Measurements from ENCODE around the gene SUGP2. TPM values are rescaled to one million over a fixed set of nuclear protein-coding genes. Genes with fewer than 3 reads are reported as not detected.

Gene SUGP2
- total and polyA plus RNA-seq, 2 of the 13 experiments (the other 11 are each of a cell fraction or from before 2014, with no cell fraction given): 40.6 to 57.7 TPM

DNA sequence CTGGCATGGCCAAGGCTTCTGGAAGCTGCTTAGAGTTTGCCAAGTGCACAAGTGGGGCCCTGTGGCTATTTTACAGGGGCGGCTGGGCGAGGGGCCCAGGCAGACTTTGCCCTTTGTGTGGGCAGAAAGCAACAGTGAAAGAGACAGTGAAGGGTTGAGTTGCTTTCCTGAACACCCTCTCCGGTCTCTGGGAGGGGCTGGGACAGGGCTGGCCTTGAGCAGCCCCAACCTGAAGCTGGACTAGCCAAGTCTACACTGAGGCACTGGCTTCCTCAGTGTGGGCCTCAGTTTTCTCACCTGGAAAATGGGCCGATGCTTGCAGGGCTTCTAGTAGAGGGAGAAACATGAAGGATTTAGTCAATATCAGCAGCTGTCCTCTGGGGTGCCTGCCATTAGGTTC lies 89.9 kb downstream of the SUGP2 start (continued):
- TF ChIP-seq, protein P1, sequence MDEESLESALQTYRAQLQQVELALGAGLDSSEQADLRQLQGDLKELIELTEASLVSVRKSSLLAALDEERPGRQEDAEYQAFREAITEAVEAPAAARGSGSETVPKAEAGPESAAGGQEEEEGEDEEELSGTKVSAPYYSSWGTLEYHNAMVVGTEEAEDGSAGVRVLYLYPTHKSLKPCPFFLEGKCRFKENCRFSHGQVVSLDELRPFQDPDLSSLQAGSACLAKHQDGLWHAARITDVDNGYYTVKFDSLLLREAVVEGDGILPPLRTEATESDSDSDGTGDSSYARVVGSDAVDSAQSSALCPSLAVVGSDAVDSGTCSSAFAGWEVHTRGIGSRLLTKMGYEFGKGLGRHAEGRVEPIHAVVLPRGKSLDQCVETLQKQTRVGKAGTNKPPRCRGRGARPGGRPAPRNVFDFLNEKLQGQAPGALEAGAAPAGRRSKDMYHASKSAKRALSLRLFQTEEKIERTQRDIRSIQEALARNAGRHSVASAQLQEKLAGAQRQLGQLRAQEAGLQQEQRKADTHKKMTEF (CRISPR knock-in tag; IDR thresholded peaks at IDR 0.05): no peak
- no peak for TF ChIP-seq NBN (conservative IDR thresholded peaks at IDR 0.05)
- peak; percentile 34; the same call in 1 of the 2 replicates for TF ChIP-seq HOXA3 (CRISPR knock-in tag; IDR thresholded peaks at IDR 0.05)
- TF ChIP-seq NFKBIZ (CRISPR knock-in tag; IDR thresholded peaks at IDR 0.05): no peak
- TF ChIP-seq MTF1 (CRISPR knock-in tag; IDR thresholded peaks at IDR 0.05): no peak
- TF ChIP-seq ZNF570 (CRISPR knock-in tag; IDR thresholded peaks at IDR 0.05; ENCODE audit: borderline replicate concordance): no peak
- TF ChIP-seq, protein P2, sequence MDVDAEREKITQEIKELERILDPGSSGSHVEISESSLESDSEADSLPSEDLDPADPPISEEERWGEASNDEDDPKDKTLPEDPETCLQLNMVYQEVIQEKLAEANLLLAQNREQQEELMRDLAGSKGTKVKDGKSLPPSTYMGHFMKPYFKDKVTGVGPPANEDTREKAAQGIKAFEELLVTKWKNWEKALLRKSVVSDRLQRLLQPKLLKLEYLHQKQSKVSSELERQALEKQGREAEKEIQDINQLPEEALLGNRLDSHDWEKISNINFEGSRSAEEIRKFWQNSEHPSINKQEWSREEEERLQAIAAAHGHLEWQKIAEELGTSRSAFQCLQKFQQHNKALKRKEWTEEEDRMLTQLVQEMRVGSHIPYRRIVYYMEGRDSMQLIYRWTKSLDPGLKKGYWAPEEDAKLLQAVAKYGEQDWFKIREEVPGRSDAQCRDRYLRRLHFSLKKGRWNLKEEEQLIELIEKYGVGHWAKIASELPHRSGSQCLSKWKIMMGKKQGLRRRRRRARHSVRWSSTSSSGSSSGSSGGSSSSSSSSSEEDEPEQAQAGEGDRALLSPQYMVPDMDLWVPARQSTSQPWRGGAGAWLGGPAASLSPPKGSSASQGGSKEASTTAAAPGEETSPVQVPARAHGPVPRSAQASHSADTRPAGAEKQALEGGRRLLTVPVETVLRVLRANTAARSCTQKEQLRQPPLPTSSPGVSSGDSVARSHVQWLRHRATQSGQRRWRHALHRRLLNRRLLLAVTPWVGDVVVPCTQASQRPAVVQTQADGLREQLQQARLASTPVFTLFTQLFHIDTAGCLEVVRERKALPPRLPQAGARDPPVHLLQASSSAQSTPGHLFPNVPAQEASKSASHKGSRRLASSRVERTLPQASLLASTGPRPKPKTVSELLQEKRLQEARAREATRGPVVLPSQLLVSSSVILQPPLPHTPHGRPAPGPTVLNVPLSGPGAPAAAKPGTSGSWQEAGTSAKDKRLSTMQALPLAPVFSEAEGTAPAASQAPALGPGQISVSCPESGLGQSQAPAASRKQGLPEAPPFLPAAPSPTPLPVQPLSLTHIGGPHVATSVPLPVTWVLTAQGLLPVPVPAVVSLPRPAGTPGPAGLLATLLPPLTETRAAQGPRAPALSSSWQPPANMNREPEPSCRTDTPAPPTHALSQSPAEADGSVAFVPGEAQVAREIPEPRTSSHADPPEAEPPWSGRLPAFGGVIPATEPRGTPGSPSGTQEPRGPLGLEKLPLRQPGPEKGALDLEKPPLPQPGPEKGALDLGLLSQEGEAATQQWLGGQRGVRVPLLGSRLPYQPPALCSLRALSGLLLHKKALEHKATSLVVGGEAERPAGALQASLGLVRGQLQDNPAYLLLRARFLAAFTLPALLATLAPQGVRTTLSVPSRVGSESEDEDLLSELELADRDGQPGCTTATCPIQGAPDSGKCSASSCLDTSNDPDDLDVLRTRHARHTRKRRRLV (CRISPR knock-in tag; IDR thresholded peaks at IDR 0.05): no peak
- peak; percentile 21 for TF ChIP-seq XRCC5 (optimal IDR thresholded peaks at IDR 0.05; ENCODE audit: low read length)
- TF ChIP-seq ZNF558 (CRISPR knock-in tag; IDR thresholded peaks at IDR 0.05; ENCODE audit: borderline replicate concordance): no peak
- TF ChIP-seq RFXAP (CRISPR knock-in tag; IDR thresholded peaks at IDR 0.05; ENCODE audit: borderline replicate concordance): 0 out of 2 replicates have a peak, but pooled peaks have one; percentile 30
- peak; percentile 99 for TF ChIP-seq ZMYM3 (CRISPR knock-in tag; IDR thresholded peaks at IDR 0.05)
- peak; percentile 89 for TF ChIP-seq PAXIP1 (CRISPR knock-in tag; conservative IDR thresholded peaks at IDR 0.05)
- TF ChIP-seq ZNF878 (CRISPR knock-in tag; IDR thresholded peaks at IDR 0.05): no peak
- TF ChIP-seq MXD4 (CRISPR knock-in tag; IDR thresholded peaks at IDR 0.05): no peak
- TF ChIP-seq MBD4 (IDR thresholded peaks at IDR 0.05; ENCODE audit: borderline replicate concordance, low read length): no peak
- no peak for TF ChIP-seq ZNF383 (CRISPR knock-in tag; IDR thresholded peaks at IDR 0.05; ENCODE audit: borderline replicate concordance)
- no peak for TF ChIP-seq ZNF891 (CRISPR knock-in tag; IDR thresholded peaks at IDR 0.05)
- no peak for TF ChIP-seq SYNCRIP (IDR thresholded peaks at IDR 0.05; ENCODE audit: insufficient read depth, low read depth, low read length)
- TF ChIP-seq FOXA1 (IDR thresholded peaks at IDR 0.05): no peak
- TF ChIP-seq FOXA1 (CRISPR knock-in tag; IDR thresholded peaks at IDR 0.05): no peak
- no peak for TF ChIP-seq ZFP41 (CRISPR knock-in tag; IDR thresholded peaks at IDR 0.05; ENCODE audit: borderline replicate concordance)
- TF ChIP-seq ZNF841 (CRISPR knock-in tag; IDR thresholded peaks at IDR 0.05; ENCODE audit: borderline replicate concordance): no peak
- TF ChIP-seq ZNF562 (CRISPR knock-in tag; IDR thresholded peaks at IDR 0.05; ENCODE audit: borderline replicate concordance): no peak
- TF ChIP-seq SKI (IDR thresholded peaks at IDR 0.05; ENCODE audit: partially characterized antibody): no peak
